Cerebellar nuclear complex (tissue), 1 donor: ENCODE measurements around the gene TRIM54.
"Not testable (repeated sequence)": the region's sequence is repeated elsewhere in the genome, so short reads cannot be mapped to it uniquely, and the experiment has no call there.

Source experiments
- DNase-seq, 2 experiments: peaks; one replicate each; lab custom pipeline; 2025; lab: John Stamatoyannopoulos, UW

The TRIM54 gene

DNA sequence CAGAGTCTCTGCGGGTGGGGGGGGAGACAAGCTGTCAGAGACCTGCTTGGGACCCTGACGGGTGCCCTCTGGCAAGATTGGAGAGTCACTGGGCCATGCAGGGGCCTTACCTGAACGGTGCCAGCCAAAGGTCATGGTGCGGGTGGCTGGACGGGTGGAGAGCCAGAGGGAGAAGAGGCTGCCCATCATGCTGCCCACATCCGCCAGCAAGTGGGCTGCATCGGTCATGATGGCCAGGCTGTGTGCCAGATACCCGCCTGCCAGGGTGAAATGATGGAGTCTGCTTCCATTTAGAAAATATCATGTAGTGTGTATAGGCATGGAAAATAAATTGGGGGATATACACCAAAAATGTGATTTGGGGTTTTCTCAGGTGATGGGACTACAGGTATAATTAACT lies 24.2 kb upstream of the TRIM54 start:
- DNase-seq = no peak

DNA sequence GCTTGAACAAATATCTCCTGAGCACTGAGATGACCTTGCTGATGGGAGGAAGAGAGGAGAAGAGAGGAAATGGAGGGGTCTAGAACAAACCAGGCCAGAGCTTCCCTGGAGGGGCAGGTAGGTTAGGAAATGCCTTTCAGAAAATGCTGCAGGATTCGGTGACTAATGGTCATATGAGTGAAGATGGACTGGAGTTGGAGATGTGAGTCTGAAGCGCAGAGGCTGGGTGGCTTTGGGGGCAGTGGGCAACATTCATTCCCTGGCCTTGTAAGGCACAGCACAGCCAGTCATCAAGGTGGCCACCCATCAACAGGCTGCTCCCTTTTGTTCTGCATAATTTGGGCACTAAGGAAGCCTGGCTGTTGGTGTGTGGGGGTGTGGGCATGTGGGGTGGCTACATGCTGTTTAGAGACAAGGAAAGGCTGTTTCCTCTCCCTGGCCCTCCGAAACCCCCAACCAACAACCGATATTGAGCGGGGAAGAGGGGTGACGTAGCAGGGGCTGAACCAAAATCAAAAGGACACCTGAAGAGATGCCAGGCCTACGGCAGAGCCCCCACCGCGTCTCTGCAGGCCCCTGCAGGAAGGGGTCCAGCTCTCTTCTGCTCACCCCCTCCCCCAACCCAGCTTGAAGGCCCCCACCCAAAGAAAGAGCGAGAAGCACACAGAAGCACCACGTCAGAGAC lies 20.8 kb upstream of the TRIM54 start:
- no peak for DNase-seq

DNA sequence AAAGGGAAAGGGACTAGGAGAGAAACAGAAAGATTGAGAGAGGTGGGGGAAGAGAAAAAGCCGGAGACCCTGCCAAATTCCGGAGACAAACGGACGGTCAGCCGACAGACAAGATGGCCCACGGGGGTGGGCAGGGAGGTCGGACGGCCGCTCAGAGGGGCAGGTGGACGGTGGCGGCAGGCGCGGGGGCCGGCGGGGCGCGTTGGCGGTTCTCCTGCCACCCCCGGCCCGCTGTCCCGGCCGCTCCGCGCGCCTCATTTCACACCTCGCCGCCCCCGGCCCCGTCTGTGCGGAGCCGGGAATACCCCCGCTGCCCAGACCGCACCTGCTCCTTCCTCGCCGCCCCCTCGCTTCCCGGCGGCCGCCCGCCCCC lies 20.3 kb upstream of the TRIM54 start:
- DNase-seq = no peak

DNA sequence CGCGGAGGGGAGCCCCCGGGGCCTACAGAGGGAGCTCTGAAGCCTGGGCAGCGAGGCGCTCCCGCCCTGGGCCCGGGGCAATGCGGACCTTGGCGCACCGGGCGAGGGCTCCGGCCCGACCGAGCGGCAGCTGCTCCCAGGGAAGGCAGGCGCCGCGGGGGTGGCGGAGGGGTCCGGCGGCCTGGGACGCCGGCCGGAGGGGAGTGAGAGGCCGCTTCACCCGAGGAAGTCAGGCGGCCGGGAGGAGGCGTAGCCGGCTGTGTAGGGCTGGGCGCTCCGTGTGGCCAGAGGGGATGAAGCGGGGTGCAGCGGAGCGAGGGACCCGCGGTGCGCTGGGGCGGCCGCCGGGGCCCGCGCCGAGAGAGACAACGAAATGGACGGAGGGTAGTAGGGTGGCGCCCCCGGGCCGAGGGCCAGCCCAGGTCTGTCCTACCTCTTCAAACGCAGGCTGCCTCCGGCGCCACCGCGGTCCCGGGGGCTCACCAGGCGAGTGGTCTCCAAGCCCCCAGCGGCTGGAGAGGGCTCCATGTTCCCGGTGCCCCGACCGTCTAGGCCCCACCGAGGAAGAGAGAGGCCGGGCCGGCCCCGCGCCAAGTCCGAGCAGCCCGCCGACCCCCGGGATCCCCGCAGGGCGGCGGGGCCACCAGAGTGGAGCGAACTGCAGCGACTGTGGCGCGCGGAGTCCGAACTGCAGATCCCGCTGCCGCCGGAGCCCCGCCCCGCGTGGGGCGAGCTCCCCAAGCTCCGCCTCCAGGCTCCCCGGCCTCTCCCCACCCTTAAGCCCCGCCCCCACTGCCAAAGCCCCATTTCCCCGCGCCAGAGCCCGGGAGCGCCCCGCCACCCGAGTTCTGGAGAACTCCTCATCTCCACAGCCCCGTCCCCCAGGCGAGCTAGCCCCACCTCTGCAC lies 19.6 kb upstream of the TRIM54 start, which contains the start of gene SLC30A3:
SLC30A3 (minus strand) TSS at position 669 of the 908 bp plus-strand sequence; CDS start at position 528, 141 bp downstream.
- DNase-seq = no peak

DNA sequence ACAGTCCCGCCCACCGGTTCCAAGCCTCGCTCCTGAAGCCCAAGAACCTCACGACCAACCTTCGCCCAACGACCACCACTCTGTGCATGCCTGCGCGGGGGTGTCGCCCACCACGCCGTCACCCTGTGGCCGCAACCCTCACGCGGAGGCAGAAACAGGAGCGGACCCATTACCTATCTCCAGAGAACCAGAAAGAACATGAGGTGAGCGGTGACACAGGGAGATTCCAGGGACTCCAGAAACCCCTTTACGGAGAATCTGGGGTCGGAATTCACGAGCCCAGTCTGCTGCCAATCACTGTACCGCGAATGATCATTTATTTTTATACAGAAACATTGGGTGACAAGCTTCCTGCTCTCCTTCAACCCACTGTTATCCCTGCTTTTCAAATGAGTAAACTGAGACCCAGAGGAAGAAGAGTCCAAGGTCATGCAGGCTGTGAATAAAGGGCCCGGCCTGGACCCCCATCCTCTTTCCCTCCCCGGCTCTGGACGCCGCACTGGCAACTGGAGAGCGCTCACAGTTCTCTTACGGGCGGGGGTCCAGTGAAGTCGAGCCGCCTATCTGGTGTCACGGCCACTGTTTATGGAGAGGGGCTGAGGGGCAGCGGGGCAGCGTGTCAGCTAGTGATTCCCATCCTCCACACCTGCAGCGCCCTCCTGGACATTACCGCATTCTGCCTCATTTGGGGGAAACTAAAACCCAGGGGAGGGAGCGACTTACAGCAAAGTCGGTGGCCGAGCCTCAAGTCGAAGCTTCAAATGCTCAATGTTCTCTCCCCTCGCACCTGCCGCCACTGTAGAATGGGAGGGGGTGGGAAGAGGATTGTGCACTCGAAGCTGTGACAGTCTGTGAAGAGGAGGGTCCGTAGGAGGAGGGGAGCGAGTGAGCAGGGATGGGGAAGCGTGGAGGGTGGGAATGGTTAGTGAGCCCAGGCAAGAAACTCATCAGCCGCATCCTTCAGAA lies 18.7 kb upstream of the TRIM54 start:
- no peak for DNase-seq

DNA sequence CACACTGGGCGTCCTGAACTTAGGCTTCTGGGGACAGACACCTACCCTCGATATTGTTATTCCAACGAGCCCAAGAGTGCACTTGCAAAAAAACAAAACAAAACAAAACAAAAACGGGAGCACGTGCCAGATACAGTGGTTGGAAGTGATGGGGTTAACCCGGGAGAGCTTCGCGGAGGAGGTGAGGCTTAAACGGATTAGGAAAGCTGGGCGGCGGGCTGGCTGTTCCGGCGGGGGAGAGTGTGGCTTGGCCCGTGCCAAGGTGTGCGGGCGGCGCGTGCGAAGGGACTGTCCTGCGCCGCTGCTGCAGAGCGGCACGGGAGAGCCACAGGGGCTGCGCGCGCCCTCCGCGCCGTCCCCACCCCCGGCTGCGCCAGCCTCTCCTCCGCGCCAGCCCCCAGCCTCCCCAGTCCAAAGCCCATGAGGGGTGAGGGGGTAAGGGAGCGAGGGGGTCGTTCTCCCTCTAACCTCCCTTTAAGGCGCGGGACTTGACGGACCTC lies 17.9 kb upstream of the TRIM54 start:
- no peak for DNase-seq

DNA sequence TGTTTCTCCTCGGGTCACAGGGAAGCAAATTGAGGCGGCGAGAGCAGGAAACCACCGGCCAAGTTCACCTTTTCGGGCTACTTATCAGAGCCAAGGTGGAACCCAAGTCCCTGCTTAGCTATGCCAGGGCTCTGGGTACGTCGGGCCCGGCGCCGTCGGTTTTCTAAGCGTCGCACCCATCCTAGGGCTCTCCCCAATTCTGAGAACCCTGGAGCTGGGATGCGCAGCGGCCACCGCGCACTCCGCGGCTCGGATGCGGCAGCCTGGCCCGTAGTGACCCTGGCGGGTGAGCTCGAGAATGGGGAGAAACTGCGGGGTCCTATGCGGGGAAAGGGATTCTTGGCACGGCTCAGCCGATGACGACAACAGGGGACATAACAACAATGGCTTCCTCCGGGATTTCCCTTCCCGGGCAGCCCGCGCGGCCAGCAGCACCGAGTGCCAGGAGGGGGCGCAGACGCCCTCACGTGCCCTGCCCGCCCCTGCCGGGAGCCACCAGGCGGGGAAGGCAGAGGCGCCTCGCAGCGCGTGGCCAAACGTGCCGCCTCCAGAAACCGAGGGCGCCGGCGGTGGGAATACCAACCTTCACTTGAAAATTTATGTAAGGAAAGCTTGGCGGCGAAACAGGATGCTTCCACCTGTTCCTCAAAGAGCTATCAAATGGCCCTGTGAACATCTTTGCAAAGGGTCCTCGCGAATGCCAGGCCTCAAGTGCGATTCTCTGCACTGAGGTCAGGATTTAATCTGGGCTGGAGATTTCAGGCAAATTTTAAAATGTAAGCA lies 17.3 kb upstream of the TRIM54 start:
- DNase-seq = no peak

DNA sequence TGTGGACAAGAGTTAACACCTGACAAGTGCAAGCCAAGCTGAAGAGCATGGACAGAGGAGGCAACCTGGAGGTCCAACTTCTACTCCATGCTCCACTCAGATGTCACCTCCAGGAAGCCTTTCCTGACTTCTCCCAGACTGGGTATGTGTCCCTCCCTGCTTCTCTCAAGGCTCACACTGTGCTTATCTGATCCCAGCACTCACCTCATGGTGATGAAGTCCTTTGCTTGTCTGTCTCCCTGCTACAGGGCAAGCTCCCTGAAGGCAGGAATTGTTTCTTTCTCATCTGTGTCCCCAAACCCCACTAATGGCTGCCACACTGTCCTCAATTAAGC lies 16.7 kb upstream of the TRIM54 start:
- no peak for DNase-seq

DNA sequence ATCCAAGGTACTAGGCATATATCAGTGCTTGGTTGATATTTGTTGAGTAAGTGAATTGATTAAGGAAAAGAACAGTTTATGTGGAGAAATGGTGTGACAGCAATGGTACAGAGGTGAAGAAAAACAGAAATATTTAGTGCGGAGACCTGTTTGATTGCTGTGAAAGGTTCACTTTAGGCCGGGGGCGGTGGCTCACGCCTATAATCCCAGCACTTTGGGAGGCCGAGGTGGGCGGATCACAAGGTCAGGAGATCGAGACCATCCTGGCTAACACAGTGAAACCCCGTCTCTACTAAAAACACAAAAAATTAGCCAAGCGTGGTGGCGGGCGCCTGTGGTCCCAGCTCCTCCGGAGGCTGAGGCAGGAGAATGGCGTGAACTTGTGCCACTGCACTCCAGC lies 13.9 kb upstream of the TRIM54 start:
- DNase-seq = not testable (repeated sequence)

DNA sequence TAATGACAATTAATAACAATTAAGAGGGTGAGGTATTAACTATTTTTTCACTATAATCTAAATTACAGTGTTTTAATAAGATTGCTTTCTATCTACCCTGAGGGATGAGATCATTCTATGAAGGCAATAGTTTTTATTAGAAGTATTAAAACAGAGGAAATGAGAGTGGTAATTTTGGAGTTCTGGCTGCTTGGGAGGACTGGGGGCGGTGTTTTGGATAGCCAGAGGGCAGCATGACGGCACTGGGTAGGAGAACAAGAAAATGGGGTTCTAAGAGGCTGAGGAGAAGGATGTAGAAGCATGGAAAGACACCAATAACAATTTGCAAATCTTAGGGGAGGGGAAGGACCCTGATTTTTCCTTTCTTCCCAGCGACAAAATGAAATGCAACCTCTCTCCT lies 12.1 kb upstream of the TRIM54 start:
- no peak for DNase-seq

DNA sequence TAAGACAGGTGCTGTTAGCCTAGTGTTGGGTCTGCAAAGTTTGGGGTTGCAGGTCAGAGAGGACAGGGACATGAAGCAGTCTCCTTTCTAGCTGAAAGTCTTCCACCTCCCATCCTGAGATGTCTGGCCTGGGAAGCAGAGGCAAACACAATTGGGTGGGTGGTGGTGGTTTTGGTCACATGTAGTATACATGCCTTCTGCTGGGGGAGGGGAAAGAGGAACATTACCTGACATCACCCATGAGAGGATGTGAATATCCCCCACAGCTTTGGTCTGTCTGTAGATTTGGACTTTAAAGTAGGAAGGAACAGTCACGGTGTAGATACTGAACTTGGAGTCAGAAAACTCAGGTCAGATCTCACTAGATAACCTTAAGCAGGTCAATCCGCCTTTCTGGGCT lies 11.6 kb upstream of the TRIM54 start:
- no peak for DNase-seq

DNA sequence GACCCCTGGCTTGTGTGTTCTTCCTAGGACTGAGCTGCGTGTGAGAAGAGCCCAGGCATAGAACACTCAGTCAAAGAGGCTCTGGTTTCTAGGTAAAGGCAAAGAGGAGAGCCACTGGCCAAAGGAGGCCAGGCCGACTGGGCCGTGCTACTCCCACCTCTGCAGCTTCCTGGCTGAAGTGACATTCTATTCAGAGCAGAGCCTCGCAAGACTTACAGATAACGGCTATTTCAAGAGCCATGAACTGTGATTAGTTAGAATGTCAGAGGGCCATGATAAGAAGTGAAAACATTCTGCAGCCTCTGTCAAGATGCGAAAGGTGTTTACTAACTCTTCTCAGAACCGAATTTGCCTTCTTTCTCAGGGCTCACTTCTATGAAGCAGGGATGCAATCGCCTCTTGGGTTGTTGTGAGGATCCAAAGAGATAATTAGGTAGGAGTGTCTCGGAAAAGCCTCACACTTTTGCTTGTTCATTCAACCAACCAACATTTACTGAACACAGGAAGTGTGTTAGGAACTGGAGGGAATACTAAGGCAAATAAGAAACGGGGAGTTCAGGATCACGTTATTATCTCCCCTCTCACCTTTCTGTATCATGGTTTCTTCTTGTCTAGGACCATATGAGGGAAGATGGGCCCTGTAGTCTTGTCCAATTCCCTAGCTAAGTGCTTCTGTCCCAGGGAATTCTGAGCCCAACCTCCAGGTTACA lies 10.4 kb upstream of the TRIM54 start:
- no peak for DNase-seq

DNA sequence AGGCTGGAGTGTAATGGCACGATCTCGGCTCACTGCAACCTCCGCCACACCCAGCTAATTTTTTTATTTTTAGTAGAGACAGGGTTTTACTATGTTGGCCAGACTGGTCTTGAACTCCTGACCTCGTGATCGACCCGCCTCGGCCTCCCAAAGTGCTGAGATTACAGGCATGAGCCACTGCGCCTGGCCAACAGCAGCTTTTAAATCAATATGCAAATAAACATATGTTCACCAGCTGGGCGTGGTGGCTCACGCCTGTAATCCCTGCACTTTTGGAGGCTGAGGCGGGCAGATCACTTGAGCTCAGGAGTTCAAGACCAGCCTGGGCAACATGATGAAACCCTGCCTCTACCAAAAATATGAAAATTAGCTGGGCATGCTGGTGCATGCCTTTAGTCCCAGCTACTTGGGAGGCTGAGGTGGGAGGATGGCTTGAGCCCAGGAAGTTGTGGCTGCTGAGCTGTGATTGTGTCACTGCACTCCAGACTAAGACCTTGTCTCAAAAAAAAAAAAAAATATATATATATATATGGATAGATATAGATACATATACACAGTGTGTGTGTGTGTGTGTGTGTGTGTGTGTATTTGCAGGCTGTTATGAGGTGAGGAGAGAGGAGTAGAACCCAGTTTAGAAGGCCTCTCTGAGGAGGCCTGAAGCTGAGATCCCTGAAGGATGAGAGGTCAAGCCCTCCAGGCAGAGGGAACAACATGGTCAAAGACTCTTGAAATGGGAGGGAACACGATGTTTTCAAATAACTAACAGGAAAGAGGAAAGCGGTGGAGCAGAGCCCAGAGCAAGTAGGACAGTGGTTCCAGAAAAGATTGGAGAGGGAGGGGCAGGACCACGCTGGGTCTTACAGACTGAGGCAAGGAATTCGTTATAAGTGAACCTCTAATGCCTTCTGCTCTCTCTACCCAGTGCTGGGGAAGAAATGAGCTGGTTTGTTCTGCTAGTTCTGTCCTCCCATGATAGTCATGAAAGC lies 9.4 kb upstream of the TRIM54 start:
- DNase-seq = not testable (repeated sequence)

DNA sequence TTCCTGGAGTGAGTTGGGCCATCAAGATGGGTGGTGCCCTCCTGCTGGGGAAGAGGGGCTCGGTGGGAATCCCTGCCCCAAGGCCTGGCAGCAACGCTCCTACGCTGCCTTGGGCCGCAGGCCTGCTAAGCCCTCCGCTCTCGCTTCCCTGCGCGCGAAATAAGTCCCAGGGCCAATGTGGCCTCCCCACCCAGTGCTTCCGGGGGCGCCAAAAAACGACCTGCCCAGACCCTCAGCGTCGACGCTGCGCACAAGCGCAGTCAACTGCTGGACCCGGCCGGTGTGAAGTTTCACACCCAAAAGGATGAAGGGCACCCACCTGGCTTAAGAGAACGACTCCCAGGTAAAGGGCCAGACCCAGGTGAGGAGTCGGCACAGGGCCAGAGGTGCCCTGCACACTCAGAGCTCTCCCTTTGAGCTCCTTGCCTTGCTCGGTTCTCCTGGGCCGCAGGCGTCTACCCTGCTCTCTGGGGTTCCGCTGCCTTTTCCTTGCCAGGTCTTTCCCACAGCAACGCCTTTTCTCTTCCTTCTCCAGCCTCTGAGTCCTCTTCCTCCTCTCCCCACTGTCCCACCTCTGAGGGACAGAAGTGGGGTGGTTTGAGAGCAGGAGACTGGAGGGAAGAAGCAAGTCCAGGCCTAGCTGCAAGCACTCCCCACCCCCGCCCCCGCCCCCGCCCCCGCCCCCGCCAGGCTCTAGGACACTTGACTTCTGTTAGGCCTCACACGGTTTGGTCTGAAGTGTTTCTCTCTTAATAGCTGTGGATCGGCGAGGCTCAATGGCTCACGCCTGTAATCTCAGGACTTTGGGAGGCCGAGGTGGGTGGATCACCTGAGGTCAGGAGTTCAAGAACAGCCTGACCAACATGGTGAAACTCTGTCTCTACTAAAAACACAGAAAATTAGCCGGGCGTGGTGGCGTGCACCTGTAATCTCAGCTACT lies 6.7 kb upstream of the TRIM54 start, which contains the start of gene DNAJC5G:
DNAJC5G (plus strand) TSS at position 223 of the 940 bp plus-strand sequence. CDS start 1,296 bp downstream, outside the sequence.
- no peak for DNase-seq

DNA sequence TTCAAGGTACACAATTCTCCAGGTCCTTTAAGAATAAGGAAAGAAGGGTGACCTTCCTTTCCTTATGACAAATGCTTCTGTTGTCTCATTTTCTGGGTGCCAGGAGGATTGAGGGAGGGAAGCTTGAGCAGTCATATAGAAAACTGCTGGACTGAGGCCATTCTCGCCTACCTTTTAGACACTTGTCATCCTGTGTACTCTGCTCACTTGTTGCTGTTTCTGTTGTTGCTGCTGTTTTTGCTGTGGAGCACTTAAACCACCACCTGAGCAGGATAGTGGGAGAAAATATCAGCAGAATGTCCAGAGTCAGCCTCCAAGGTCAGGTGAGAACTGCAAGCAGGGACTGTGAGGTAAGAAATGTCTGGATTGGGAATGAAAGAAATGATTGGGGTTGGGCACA lies 4.2 kb upstream of the TRIM54 start:
- no peak for DNase-seq

DNA sequence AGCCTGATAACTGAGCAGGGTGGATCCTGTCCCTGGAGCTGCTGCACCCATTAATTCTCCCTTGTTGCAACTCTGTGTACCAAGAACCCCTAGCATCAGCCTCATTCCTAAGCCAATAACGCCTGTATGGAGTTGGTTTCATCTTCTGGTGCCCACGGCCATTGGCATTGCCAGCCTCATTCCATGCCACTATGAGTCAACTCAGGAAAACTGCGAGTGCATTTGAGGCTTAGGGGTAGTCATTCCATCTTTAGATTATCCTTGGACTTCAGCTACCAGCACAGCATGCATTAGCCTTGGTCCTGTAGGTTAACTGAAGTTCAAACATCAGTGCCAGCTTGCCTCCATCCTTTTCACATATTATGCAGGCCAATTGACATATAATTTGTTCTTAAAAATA lies 1.4 kb upstream of the TRIM54 start:
- no peak for DNase-seq

DNA sequence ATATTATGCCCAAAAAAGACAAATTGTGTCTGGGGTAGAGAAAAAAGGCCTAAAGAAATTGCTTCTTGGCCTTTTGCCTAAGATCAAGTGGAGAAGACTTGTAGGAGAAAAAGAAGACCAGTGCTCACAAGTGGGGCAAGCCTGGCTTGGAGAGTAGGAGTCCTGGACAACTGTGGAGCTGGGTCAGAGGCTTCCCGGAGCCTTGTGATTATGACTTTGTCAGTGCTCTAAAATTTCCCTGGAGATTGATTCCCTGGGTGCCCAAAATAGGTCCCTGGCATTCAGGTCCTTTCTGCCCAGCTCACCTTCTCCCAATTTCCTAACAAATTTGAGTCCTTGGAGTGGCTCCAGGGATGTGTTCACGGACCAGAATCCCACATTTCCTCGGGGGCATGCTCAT lies 787 bp upstream of the TRIM54 start:
- no peak for DNase-seq

DNA sequence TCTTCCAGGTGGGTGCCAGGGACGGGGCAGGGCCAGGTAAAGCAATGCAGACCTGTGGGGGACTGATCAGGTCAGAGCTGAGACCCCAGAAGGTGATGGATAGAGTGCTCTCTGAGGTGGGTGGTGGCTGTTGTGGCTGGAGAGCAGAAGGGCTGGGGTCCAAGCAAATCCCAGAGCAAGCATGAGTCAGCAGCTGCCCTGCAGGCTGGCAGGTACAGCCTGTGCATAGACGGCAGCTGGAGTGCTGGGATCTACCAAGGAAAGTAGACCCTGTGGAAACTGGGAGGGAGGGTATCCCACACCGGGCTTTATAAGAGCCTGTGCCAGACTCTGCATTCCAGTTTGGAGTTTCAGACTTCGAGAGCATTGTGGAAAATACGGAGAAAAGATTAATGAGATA lies 663 bp downstream of the TRIM54 start:
- DNase-seq = no peak
